Motor neuron (in vitro differentiated cells): ENCODE data around the gene ZNF518B. TPM values are rescaled to one million over a fixed set of nuclear protein-coding genes. Genes with fewer than 3 reads are reported as not detected.

ENCODE experiments used
- ATAC-seq, 8 experiments: fragments of 200-7000 bp; cut with Tn5 transposase; replicated peaks in 6 of 8; 2 replicates each; pipeline ENCODE4 v1.8.0; 2021; ENCODE audit warnings: mild to moderate bottlenecking in 8 of 8, moderate library complexity in 8 of 8
- H3K27ac ChIP-seq, 2 donors: fragments of 250-450 bp; sonication (Bioruptor Pico); 2 replicates each; pipeline ENCODE4 v1.9.0; 2021; ENCODE audit warnings: antibody characterized with exemption in 2 of 2, mild to moderate bottlenecking in 2 of 2, moderate library complexity in 1 of 2
- H3K4me1 ChIP-seq, 2 donors: fragments of 250-450 bp; sonication (Bioruptor Pico); replicated peaks in 1 of 2; 2 replicates each; pipeline ENCODE4 v1.6.1; 2021; ENCODE audit warnings: antibody characterized with exemption in 2 of 2, mild to moderate bottlenecking in 2 of 2, moderate library complexity in 1 of 2
- H3K4me3 ChIP-seq, 5 donors: fragments of 250-450 bp; sonication (Bioruptor Pico); 2 replicates each; pipeline ENCODE4 v1.9.0; 2021; ENCODE audit warnings: antibody characterized with exemption in 5 of 5, mild to moderate bottlenecking in 5 of 5, moderate library complexity in 4 of 5
- WGBS, 10 experiments: fragments of 450-650 bp; shearing (Covaris generic); methylation state at CpG; one replicate each; pipeline ENCODE4 v1.0.0; 2022; 5-methylcytosine and 5-hydroxymethylcytosine counted together
- in situ Hi-C, 9 experiments: fragments of 400-800 bp; cut with MboI; loops; one replicate each; pipeline ENCODE4 v1.15.0; 2021; ENCODE audit warnings: low sequenced_read_pairs in 9 of 9, low pct_unique_long_range_greater_than_20kb in 2 of 9; ENCODE audit not compliant: unreplicated experiment in 9 of 9
- total RNA-seq, 8 experiments: library from RNA; unstranded; fragments of 300-600 nt; gene quantifications; 2 replicates each; pipeline versions ENCODE4 v1.2.3 to v1.2.4, GENCODE V29; 2022

Gene ZNF518B
- total RNA-seq, 8 experiments from 2014 or later: 10.0 to 52.1 (median 40.0) TPM

GRCh38 chr4:10470505-10470904, 13.3 kb upstream of the ZNF518B start:
- H3K4me3 ChIP-seq: no peak overlapping the region
- in situ Hi-C loops: no loop called here
- ATAC-seq: peak in 3 of 8 experiments; percentile 58 to 100 (median 99)
- no peaks in the 10 kb centered on the region for H3K4me1 ChIP-seq
- 6 to 94% (median 69%) methylated on average over 2 to 5 of the region's 5 CpGs for WGBS, 10 experiments
- no peak overlapping the region for H3K27ac ChIP-seq

GRCh38 chr4:10466161-10466560, 8.9 kb upstream of the ZNF518B start:
- in situ Hi-C loops: no loop called here
- 17 to 100% (median 75%) methylated on average over 1 to 3 of the region's 5 CpGs; no CpG with 5 or more reads in 2 of the 10 experiments for WGBS, 10 experiments

DNA sequence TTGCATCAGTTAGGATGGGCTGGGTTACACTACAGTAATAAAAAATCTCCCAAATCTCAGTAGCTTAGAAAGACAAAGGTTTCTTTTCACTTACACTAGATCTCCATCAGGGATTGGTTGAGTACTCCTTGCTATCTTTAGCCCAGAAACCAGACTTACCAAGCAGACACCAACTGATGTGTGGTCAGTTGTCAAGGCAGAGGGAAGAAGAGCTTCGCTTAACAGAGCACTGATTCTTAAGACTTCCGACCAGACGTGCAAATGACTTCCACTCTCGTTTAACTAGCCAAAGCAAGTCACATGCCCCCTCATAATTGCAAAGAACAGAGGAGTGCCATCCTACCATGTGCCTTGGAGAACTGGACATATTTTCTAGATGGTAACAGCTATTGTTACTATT, 5.7 kb upstream of the ZNF518B start:
- in situ Hi-C loops: no loop called here
- ATAC-seq: no peak
- WGBS, 10 experiments: 80 to 100% (median 91%) methylated on average over 1 to 4 of the region's 4 CpGs; no CpG with 5 or more reads in 5 of the 10 experiments

More at GRCh38 chr4:10466161-10466560, 8.9 kb upstream of the ZNF518B start:
- no peak overlapping the region for H3K27ac ChIP-seq
- ATAC-seq: no peak
- H3K4me1 ChIP-seq: no peaks in the 10 kb centered on the region
- H3K4me3 ChIP-seq: no peak overlapping the region

DNA sequence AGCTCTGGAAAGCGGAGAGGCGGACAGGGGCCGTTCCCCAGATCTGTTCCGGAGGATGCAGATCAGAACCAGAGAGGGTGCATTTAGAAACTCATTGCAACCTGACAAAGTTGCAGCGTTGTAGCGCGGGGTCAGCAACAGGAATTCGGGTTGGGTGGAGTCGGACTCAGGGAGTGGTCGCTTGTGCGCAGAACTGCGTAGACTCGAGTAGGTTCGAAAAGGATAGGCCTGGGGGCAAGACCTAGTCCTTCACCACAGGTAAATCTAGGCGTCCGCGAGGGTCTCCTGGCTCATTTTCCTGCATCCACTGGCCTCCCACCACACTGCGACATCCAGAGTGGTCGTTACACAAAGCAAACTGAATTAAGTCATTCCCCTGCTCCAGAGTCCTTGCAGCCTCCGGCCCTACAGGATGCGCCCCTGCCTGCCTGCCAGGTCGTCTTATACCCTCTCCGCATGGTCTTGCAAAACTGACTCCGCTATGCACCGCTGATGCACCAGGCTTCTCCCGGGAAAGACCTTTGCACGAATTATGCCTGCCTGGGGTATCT, 4.7 kb upstream of the ZNF518B start:
- in situ Hi-C loops: no loop called here
- Histone ChIP-seq H3K27ac (no peak overlapping the region), H3K4me1 (no peaks in the 10 kb centered on the region), H3K4me3 (peak overlapping the region in 1 of 5 donors; percentile 29)
- ATAC-seq: no peak
- WGBS, 10 experiments: 38 to 93% (median 58%) methylated on average over 4 to 22 of the region's 27 CpGs; no CpG with 5 or more reads in 1 of the 10 experiments

More for the DNA sequence above, 5.7 kb upstream of the ZNF518B start:
- H3K4me3 ChIP-seq: no peak overlapping the region
- no peak overlapping the region for H3K27ac ChIP-seq
- no peaks in the 10 kb centered on the region for H3K4me1 ChIP-seq

GRCh38 chr4:10461091-10461849, 4.0 kb upstream of the ZNF518B start:
- peak; percentile 54 to 88 (median 69) for ATAC-seq
- WGBS, 10 experiments: 15 to 75% (median 50%) methylated on average over 1 to 28 of the region's 72 CpGs; no CpG with 5 or more reads in 5 of the 10 experiments
- Histone ChIP-seq H3K27ac (no peak overlapping the region), H3K4me3 (peak overlapping the region in 4 of 5 donors; percentile 14 to 33 (median 26)), H3K4me1 (peaks cover 0 to 3% of the 10 kb centered on the region in 2 donors)
- in situ Hi-C loops: no loop called here

GRCh38 chr4:10460313-10461047, 3.3 kb upstream of the ZNF518B start:
- Histone ChIP-seq H3K4me1 (peaks cover 3 to 4% of the 10 kb centered on the region in 2 donors), H3K4me3 (no peak overlapping the region), H3K27ac (no peak overlapping the region)
- 53 to 93% (median 79%) methylated on average over 3 to 11 of the region's 11 CpGs for WGBS, 10 experiments
- in situ Hi-C loops: no loop called here
- ATAC-seq: no peak

- in situ Hi-C loops: no loop called here
- 78 to 100% (median 88%) methylated on average over 1 to 8 of the region's 8 CpGs; no CpG with 5 or more reads in 2 of the 10 experiments for WGBS, 10 experiments
- no peak for ATAC-seq
Measured at GRCh38 chr4:10459305-10459704, 2.1 kb upstream of the ZNF518B start.

GRCh38 chr4:10458177-10458576, 951 bp upstream of the ZNF518B start:
- Histone ChIP-seq H3K4me1 (peaks cover 10 to 12% of the 10 kb centered on the region in 2 donors), H3K4me3 (no peak overlapping the region), H3K27ac (no peak overlapping the region)
- in situ Hi-C loops: no loop called here
- 20 to 100% (median 86%) methylated on average over 1 to 7 of the region's 13 CpGs; no CpG with 5 or more reads in 4 of the 10 experiments for WGBS, 10 experiments
- no peak for ATAC-seq

More at GRCh38 chr4:10459305-10459704, 2.1 kb upstream of the ZNF518B start:
- Histone ChIP-seq H3K4me3 (no peak overlapping the region), H3K27ac (no peak overlapping the region), H3K4me1 (peaks cover 10 to 12% of the 10 kb centered on the region in 2 donors)

DNA sequence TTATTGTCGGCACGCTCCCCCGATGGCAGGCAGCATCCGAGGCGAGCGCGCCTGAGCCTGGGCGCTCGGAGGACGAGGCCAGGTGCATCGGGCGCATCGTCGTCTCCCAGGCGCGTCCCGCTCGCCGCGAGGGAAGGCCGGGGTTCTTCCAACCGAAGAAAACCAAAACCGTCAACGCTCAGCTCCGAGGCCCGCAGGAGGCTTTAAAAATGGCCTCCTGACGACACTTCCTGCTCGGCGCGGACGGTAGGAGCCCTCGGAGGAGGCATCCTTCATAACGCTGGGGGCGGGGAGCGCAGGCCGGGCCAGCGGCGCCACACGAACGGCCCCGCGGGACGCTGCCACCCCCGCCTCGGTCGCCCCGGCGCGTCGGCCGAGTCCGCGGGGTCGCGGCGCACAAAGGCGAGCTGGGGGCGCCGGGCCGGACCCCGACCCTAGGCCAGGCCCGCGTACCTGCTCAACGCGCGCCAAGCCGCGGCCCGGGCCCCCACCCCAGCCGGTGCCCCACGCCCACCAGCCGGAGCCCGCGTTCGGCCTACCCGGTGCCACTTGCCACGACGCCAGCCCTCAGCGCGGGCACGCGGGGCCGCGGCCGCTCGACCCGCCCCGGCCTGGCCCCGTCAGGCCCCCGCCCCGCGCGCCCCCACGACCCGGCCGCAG, 501 bp downstream of the ZNF518B start:
- ATAC-seq: peak; percentile 57 to 73 (median 63)
- in situ Hi-C loops: no loop called here
- Histone ChIP-seq H3K27ac (peak overlapping the region; percentile 66 to 82), H3K4me3 (peak overlapping the region; percentile 66 to 87 (median 74)), H3K4me1 (peaks cover 10 to 12% of the 10 kb centered on the region in 2 donors)
- 2 to 10% (median 4%) methylated on average over 9 to 23 of the region's 96 CpGs; no CpG with 5 or more reads in 6 of the 10 experiments for WGBS, 10 experiments

GRCh38 chr4:10456260-10456594, 999 bp downstream of the ZNF518B start:
- H3K27ac ChIP-seq: peak overlapping the region; percentile 66 to 82
- ATAC-seq: peak in 5 of 8 experiments; percentile 2 to 9 (median 6)
- WGBS, 10 experiments: 0 to 100% (median 40%) methylated on average over 1 to 11 of the region's 11 CpGs
- in situ Hi-C loops: no loop called here
- peaks cover 10 to 12% of the 10 kb centered on the region in 2 donors for H3K4me1 ChIP-seq
- H3K4me3 ChIP-seq: peak overlapping the region; percentile 66 to 87 (median 74)

GRCh38 chr4:10455133-10455532, 2.1 kb downstream of the ZNF518B start:
- H3K27ac ChIP-seq: no peak overlapping the region
- 17 to 100% (median 77%) methylated on average over 1 to 2 of the region's 2 CpGs; no CpG with 5 or more reads in 2 of the 10 experiments for WGBS, 10 experiments
- in situ Hi-C loops: no loop called here
- peaks cover 10 to 12% of the 10 kb centered on the region in 2 donors for H3K4me1 ChIP-seq
- peak in 1 of 8 experiments; percentile 5 for ATAC-seq
- peak overlapping the region in 2 of 5 donors; percentile 66 to 87 for H3K4me3 ChIP-seq

DNA sequence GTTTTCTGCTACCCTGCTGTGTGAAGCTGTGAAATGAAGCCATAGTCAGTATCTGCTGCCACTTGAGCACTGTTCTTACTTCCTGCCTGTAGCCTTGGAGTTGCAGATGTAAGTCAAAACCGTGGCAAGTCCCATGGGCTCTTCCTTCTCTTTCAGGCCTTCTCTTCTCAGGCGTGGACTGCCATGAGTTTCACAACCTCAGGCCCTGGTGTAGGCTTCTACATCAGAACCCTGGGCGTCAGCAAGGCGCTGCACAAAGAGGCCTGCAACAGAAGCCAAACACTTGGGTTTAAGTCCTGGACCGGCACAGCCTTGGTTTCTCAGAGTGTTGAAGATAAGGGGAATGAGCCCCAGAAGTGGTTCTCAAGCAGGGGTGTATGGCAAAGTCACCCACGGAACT, 2.5 kb downstream of the ZNF518B start:
- Histone ChIP-seq H3K4me1 (peaks cover 10 to 12% of the 10 kb centered on the region in 2 donors), H3K4me3 (no peak overlapping the region), H3K27ac (no peak overlapping the region)
- 49 to 100% (median 89%) methylated on average over 1 to 6 of the region's 6 CpGs; no CpG with 5 or more reads in 2 of the 10 experiments for WGBS, 10 experiments
- in situ Hi-C loops: no loop called here
- no peak for ATAC-seq
